ENCODE measurements around the gene CACHD1. TPM values are rescaled to one million over a fixed set of nuclear protein-coding genes. Genes with fewer than 3 reads are reported as not detected.
"Not testable (repeated sequence)": the region's sequence is repeated elsewhere in the genome, so short reads cannot be mapped to it uniquely, and the experiment has no call there.

The CACHD1 gene
- polyA plus RNA-seq, 3 donors = 56.6 to 61.6 (median 58.2) TPM

DNA sequence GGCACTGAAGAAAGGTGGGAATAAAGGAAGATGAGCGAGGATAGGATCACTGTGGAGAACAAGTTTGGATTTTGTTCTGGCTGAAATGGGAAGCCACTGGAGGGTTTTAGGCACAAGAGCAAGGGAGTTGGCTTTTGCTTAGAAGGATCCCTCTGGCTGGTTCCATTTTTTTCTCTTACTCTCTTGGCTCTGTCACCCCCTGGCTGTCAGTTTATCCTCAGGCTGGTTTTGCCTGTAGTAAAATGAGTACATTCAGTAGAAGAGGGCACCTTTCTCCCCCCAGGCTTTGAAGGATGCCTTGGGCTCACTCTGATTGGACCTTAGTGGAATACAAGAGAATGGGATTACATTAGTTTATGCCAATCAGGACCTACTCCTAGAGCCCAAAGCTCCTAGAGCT, 17.1 kb downstream of the CACHD1 start:
- no peak for DNase-seq (ENCODE audit: extremely low read depth in 1 of 11, low read depth in 9 of 11, low spot score in 4 of 11)

DNA sequence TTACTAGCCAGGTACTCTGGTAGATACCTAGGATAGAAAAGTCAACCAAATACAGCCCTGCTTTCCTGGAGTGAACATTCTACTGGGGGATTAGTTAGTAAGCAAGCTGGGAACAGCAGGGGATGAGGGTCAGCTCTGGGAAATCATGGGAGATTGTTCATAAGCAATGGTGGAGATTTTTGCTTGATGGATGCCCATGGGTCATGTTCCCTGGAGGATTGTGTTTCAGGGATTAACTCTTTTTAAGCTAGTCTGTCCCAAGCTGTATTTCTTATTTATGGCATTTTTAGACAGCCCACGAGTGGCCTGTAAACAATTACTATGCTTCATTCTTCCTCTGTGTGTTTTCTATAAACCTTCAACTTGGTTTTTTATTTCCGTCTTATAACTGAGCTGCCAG, 18.9 kb downstream of the CACHD1 start:
- no peak for DNase-seq (ENCODE audit: extremely low read depth in 1 of 11, low read depth in 9 of 11, low spot score in 4 of 11)

DNA sequence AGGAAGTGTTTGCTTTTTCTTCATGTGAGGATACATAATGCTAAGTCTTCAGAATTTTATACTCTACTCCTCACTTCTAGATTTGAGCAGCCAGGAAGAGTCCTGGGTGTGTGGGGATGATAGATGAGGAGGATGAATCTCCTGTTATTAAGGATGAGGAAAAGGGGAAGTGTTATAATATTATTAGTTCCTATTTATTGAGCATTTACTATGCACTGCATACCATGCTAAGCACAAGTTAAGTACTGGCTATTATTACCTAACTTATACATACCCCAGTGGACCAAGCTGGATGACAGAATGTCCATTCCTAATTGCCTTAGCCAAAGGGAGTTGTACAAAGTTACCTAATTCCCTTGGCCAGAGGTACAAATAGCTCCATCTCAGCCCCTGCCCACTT, 19.8 kb downstream of the CACHD1 start:
- no peak for DNase-seq (ENCODE audit: extremely low read depth in 1 of 11, low read depth in 9 of 11, low spot score in 4 of 11)

DNA sequence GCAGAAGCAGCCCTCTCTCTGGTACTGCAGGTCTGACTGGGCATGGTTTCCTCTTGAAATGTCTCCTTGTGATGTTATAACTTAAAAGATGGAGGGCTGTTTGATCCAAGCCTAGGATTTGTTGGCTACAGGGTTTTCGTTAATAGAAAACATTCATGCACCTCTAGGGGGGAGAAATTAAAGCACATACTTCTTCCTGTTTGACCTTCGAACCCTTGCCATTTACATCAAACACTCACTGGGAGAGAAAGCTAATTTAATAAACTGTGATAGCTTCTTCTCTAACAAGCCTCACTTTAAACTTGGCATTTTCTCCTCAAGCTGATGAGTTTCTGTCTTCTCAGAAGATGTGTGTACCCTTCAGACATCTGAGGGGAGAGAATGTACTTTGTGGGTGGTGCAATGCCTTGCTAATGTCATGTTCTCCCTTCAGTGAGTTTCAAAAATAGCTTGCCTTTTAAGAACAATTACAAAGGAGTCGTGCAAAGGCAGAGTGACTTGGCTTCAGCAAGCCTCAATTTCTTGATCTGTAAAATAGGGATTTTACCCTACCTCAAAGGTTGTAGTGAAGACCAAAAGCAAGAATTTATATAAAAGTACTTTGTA, 20.4 kb downstream of the CACHD1 start:
- DNase-seq (ENCODE audit: extremely low read depth in 1 of 11, low read depth in 9 of 11, low spot score in 4 of 11) = no peak

DNA sequence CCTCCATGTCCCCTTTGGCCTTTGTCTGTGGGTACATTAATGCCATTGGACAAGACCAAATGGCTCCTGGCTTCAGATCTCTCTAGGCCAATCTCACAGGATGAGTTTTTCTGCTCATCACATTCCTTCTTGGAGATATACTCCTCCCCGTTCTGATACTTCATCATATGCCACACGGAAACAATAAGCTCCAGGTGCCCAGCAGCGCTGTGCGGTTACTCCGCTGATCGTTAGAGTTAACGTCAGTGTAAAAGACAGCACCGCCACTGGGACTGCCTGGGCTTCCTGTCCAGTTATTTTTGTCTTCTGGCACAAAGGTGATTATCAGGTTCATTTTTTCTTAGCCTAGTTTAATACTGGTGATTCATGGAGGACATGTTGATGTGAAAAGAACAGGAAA, 22.5 kb downstream of the CACHD1 start:
- DNase-seq (ENCODE audit: extremely low read depth in 1 of 11, low read depth in 9 of 11, low spot score in 4 of 11) = no peak

GRCh38 chr1:64493831-64494230, 23.9 kb downstream of the CACHD1 start:
- no peak for DNase-seq (ENCODE audit: extremely low read depth in 1 of 11, low read depth in 9 of 11, low spot score in 4 of 11)

GRCh38 chr1:64494659-64495058, 24.7 kb downstream of the CACHD1 start:
- DNase-seq (ENCODE audit: extremely low read depth in 1 of 11, low read depth in 9 of 11, low spot score in 4 of 11) = no peak

GRCh38 chr1:64495878-64496277, 25.9 kb downstream of the CACHD1 start:
- no peak for DNase-seq (ENCODE audit: extremely low read depth in 1 of 11, low read depth in 9 of 11, low spot score in 4 of 11)

DNA sequence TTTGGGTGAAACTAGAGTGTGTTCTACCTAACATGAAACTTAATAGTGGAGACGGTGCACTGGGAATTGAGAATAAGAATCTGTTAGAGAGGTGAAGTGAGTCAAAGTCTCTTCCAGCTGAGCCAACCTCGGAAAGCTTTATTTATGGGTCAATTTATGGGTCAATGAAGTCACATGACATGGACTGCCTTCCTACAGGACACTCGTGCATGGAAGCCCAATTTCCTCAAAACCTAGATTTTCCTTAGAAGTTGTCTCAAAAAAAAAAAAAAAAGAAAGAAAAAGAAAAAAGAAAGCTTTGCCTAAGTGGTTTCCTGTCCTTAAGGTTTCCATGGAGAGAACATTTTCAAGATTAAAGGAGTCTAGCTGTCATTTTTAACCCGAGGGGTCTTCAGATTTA, 26.7 kb downstream of the CACHD1 start:
- no peak for DNase-seq (ENCODE audit: extremely low read depth in 1 of 11, low read depth in 9 of 11, low spot score in 4 of 11)

DNA sequence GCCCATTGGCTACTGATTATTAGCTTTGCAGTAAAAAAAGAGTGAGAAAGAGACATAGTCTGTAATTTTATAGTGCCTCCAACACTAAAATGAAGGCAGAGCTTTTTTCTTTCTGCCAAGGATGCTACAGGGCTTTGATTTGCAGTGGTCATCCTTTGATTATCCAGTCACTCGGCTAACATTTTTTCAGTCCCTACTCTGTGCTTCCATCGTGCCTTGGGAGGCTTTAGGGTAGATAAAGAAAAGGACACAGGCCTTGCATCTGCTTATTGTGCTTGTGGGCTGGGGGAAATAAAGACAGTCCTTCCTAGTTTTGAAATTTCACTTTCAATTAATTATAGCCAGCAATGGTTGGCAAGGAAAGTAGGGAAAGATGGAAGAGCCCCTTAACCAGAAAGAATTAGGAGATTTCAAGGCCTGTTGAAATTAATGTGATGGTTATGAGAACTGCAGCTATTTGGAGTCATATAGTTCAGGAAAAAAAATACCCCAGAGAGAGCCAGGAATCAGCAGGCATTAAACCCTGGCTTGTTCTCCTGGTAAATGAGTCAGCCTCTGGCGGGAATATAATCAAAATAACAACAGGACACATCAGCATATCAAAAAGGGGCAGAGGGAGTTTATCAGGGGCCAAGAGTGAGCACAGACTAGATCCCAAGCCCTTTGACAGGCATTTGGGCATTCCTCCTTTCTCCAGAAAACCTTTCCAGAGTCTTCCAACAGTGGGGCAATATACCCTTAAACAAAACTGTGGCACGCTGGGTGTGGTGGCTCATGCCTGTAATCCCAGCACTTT, 27.4 kb downstream of the CACHD1 start:
- no peak for DNase-seq (ENCODE audit: extremely low read depth in 1 of 11, low read depth in 9 of 11, low spot score in 4 of 11)

- no peak for DNase-seq (ENCODE audit: extremely low read depth in 1 of 11, low read depth in 9 of 11, low spot score in 4 of 11)
These were observed 28.4 kb downstream of the CACHD1 start for GRCh38 chr1:64498325-64498724.

DNA sequence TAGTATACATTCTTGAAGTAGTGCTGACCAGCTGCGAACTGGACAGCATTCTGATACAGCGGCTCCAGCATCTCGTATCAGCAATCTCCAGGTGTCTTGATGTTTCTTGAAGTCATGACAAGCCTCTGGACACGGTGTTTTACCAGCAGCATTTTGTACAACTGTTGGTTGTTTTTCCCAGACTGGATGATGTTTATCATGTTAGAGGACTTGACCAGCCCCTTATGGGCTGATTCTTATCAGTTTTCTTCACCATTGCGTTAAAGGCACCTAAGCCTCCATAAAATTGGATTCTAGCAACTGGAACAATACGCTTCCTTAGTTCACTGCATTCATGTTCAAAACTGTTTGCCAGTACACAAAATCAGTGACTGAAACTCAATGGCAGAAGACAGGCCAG, 29.1 kb downstream of the CACHD1 start:
- no peak for DNase-seq (ENCODE audit: extremely low read depth in 1 of 11, low read depth in 9 of 11, low spot score in 4 of 11)

GRCh38 chr1:64499966-64500365, 30.0 kb downstream of the CACHD1 start:
- no peak for DNase-seq (ENCODE audit: extremely low read depth in 1 of 11, low read depth in 9 of 11, low spot score in 4 of 11)

DNA sequence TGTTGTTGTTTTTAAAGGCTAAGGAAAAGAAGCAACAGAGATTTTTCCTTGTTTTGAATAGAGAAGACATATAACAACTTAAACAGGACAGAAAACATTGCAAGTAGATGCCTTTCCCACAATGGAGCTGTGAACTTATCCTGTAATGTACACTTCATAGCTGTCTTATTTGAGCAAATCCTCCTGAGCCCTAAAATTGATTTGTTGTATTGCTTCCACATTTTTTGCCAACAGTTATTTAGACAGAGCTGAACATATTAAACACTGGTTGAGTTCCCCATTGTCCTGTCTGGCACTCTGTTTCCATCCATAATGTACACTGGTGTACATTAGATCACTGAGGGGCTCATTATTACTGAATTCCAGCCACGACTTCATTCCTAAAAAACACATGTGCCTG, 32.2 kb downstream of the CACHD1 start:
- DNase-seq (ENCODE audit: extremely low read depth in 1 of 11, low read depth in 9 of 11, low spot score in 4 of 11) = no peak

DNA sequence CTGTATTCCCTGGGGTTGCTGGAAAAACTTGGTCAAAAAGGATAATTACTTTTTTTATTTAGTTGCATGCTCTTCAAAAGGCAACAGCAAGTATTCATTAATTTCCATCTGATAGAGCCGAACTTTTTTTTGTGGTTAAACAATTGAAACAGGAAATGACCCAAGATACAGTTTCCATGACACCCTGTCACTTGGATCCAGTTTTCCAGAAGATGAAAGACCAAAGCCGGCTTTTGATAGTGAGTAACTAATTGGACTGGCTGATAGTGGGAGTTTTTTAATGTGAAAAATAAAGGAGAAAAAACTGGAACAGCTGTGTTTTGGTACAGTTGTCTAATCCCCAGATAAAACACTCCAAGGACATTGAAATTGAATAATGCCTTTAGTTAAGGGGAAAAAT, 33.0 kb downstream of the CACHD1 start:
- no peak for DNase-seq (ENCODE audit: extremely low read depth in 1 of 11, low read depth in 9 of 11, low spot score in 4 of 11)

- DNase-seq (ENCODE audit: extremely low read depth in 1 of 11, low read depth in 9 of 11, low spot score in 4 of 11) = no peak
These were observed 35.5 kb downstream of the CACHD1 start for GRCh38 chr1:64505232-64505943.

DNA sequence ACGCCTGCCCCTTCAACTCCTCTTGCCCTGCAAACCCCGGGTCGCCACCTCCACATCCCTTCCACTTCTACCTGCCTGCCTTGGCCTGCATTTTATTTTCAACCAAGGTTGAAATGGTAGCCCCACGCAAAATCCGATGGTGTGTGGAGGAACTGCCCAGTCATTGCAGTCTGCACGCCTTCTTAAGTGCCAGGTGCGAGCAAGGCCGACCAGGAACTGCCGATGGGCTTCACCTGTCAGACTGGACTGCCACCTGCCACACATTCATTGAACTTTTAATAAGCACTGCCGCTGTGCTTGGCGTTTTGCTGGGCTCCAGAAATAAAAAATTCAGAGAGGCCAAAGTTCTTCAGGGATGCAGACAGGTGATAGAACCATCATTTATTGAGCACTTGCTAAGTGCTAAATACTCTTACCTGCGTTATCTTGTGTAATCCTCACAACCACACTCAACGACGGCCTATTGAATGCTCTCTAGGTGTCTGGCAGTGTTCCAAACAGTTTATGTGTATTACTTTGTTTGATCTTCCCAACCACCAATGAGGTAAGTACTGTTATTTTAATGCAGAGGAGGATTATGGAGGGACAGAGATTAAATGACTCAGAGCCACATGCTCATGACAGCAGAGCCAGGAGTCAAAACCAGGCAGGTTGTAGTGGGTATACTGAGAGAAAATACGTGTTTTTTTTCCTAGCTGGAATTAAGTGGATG, 36.2 kb downstream of the CACHD1 start:
- DNase-seq (ENCODE audit: extremely low read depth in 1 of 11, low read depth in 9 of 11, low spot score in 4 of 11) = no peak

- no peak for DNase-seq (ENCODE audit: extremely low read depth in 1 of 11, low read depth in 9 of 11, low spot score in 4 of 11)
These were observed 38.7 kb downstream of the CACHD1 start for GRCh38 chr1:64508629-64509028.

DNA sequence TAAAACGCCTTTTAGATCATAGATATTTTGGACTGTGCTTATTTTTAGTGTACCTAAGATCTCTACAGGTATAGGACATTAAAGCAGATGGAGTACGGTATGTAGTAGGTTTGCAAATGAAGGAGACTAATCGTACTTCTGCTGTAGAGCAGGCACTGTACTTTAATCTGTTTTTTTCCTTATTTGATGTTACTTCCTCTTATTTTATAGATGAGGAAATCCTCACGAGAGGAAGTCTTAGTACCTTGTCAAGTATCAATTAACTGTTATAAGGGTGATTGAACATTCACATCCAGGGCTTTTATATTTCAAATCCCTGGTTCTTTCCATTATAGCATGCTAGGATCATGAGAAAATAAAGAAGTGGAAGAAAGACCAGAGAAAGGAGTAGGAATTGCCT, 41.1 kb downstream of the CACHD1 start:
- no peak for DNase-seq (ENCODE audit: extremely low read depth in 1 of 11, low read depth in 9 of 11, low spot score in 4 of 11)

DNA sequence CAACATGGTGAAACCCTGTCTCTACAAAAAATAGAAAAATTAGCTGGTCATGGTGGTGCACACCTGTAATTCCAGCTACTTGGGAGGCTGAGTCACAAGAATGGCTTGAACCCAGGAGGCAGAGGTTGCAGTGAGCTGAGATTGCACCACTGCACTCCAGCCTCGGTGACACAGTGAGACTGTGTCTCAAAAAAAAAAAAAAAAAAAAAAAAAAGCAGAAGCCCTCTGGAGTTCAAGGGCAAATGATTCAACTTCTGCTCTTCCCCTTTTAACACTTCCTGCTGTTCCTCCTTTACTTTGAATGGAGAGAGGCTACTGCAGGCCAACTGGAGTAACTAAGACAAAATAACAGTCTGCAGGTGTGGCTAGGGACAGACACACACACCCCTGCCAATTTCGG, 42.3 kb downstream of the CACHD1 start:
- DNase-seq (ENCODE audit: extremely low read depth in 1 of 11, low read depth in 9 of 11, low spot score in 4 of 11) = not testable (repeated sequence)
